Neutrophil (primary cell): ENCODE results near the gene ELL.

Source experiments
- H3K27ac ChIP-seq: fragments of 200-600 bp; sonication (generic); 2 replicates; pipeline ENCODE4 v1.5.1; 2016; ENCODE audit warnings: mild to moderate bottlenecking, moderate library complexity
- H3K27me3 ChIP-seq: fragments of 200-600 bp; sonication (generic); 2 replicates; pipeline ENCODE4 v1.6.0; 2016; ENCODE audit warnings: mild to moderate bottlenecking
- H3K36me3 ChIP-seq: fragments of 200-600 bp; sonication (generic); 2 replicates; pipeline ENCODE4 v1.5.1; 2017
- H3K4me1 ChIP-seq, 2 experiments: fragments of 200-600 bp in 1 of 2; sonication (generic) in 1 of 2; 1 replicate in 1 of 2; 2 replicates in 1 of 2; pipeline versions ENCODE4 v1.5.1 to v1.6.1; 2013 to 2016; ENCODE audit warnings: low read depth in 1 of 2, low read length in 1 of 2, mild to moderate bottlenecking in 1 of 2, moderate library complexity in 1 of 2; ENCODE audit not compliant: control insufficient read depth in 1 of 2, insufficient read depth in 1 of 2
- H3K4me3 ChIP-seq, 2 experiments: fragments of 200-600 bp in 1 of 2; sonication (generic) in 1 of 2; 1 replicate in 1 of 2; 2 replicates in 1 of 2; pipeline ENCODE4 v1.5.1; 2013 to 2016; ENCODE audit warnings: low read depth in 1 of 2, low read length in 1 of 2, mild to moderate bottlenecking in 1 of 2, moderate library complexity in 1 of 2
- H3K9me3 ChIP-seq: fragments of 200-600 bp; sonication (generic); 2 replicates; pipeline ENCODE4 v1.5.1; 2016
- CTCF ChIP-seq: fragments of 200-600 bp; sonication (generic); IDR thresholded peaks from 2 replicates; pipeline ENCODE4 v1.5.1; 2016; ENCODE audit warnings: antibody characterized with exemption

Gene ELL

GRCh38 chr19:18436671-18437490 lies 85.0 kb downstream of the ELL start:
- peak overlapping the region; percentile 6 to 45 for H3K4me3 ChIP-seq
- TF ChIP-seq CTCF, result no peak
- peaks cover 12% of the 10 kb centered on the region for H3K36me3 ChIP-seq
- peaks cover 21 to 34% of the 10 kb centered on the region in 2 experiments for H3K4me1 ChIP-seq
- H3K27ac ChIP-seq, result no peak overlapping the region
- no peaks in the 10 kb centered on the region for H3K9me3 ChIP-seq
- H3K27me3 ChIP-seq, result peaks cover 85% of the 10 kb centered on the region

GRCh38 chr19:18435842-18436670 lies 85.8 kb downstream of the ELL start:
- Histone ChIP-seq H3K4me3 (no peak overlapping the region), H3K9me3 (no peaks in the 10 kb centered on the region), H3K4me1 (peaks cover 21 to 34% of the 10 kb centered on the region in 2 experiments), H3K27me3 (peaks cover 91% of the 10 kb centered on the region), H3K36me3 (peaks cover 5% of the 10 kb centered on the region), H3K27ac (no peak overlapping the region)
- no peak for TF ChIP-seq CTCF

GRCh38 chr19:18435178-18435841 lies 86.6 kb downstream of the ELL start:
- H3K9me3 ChIP-seq, result no peaks in the 10 kb centered on the region
- peaks cover 98% of the 10 kb centered on the region for H3K27me3 ChIP-seq
- no peak overlapping the region for H3K4me3 ChIP-seq
- no peaks in the 10 kb centered on the region for H3K36me3 ChIP-seq
- peaks cover 21 to 34% of the 10 kb centered on the region in 2 experiments for H3K4me1 ChIP-seq
- TF ChIP-seq CTCF, result no peak
- H3K27ac ChIP-seq, result no peak overlapping the region

GRCh38 chr19:18434411-18435175 lies 87.3 kb downstream of the ELL start:
- Histone ChIP-seq H3K27ac (no peak overlapping the region), H3K4me3 (no peak overlapping the region), H3K4me1 (peaks cover 21 to 38% of the 10 kb centered on the region in 2 experiments), H3K36me3 (no peaks in the 10 kb centered on the region), H3K27me3 (peaks cover 98% of the 10 kb centered on the region), H3K9me3 (no peaks in the 10 kb centered on the region)
- no peak for TF ChIP-seq CTCF
